GM12878 (cell line): Measurements from ENCODE around the gene SLC25A30. TPM values are rescaled to one million over a fixed set of nuclear protein-coding genes. Genes with fewer than 3 reads are reported as not detected.

Experiments used
- ATAC-seq: fragments of 200-7000 bp; cut with Tn5 transposase; 3 replicates; pipeline ENCODE4 v1.9.1; 2020; ENCODE audit warnings: mild to moderate bottlenecking, moderate library complexity
- BruUV-seq: library from RNA; stranded (reverse); fragments of 400-500 nt; replicated peaks from 2 replicates; lab custom pipeline; 2021; lab: Mats Ljungman, UMichigan
- CTCF ChIA-PET: fragments of 300-600 bp; sonication (Branson Sonifier 250); formaldehyde crosslinking; extraction: SDS; loops from one replicate; lab custom pipeline; 2021; ENCODE audit warnings: inconsistent platforms; lab: Yijun Ruan, JAX
- POLR2A ChIA-PET: fragments of 350-600 bp; formaldehyde crosslinking; extraction: SDS; loops from one replicate; lab custom pipeline; 2021; ENCODE audit warnings: inconsistent platforms; lab: Charles Lee
- RAD21 ChIA-PET: fragments of 300-600 bp; sonication (Branson Sonifier 250); formaldehyde crosslinking; loops from one replicate; lab custom pipeline; 2023; ENCODE audit warnings: antibody characterized with exemption; ENCODE audit not compliant: unreplicated experiment; lab: Charles Lee
- SMC1A ChIA-PET: fragments of 300-600 bp; sonication (Branson Sonifier 250); formaldehyde crosslinking; loops from one replicate; lab custom pipeline; 2023; ENCODE audit not compliant: unreplicated experiment, uncharacterized antibody; lab: Charles Lee
- DNase-seq: peaks from one replicate; pipeline ENCODE4 v3.0.0-alpha.2; 2011; ENCODE audit warnings: low read depth, low spot score
- FAIRE-seq: peaks from 3 replicates; lab custom pipeline; 2011; peaks lifted over from hg19 to GRCh38; lab: Jason Lieb, UNC
- H2AFZ ChIP-seq: 2 replicates; pipeline ENCODE4 v1.6.0; 2011; ENCODE audit warnings: low read depth, low read length, control low read depth; ENCODE audit not compliant: control insufficient read depth
- H3K27ac ChIP-seq: 2 replicates; pipeline ENCODE4 v1.5.1; 2011; ENCODE audit warnings: control low read depth; ENCODE audit not compliant: control insufficient read depth, insufficient read depth
- H3K27me3 ChIP-seq, 2 experiments: replicated peaks in 1 of 2; 2 replicates each; pipeline versions ENCODE4 v1.6.0 to v1.6.1; 2011; ENCODE audit warnings: low read length in 1 of 2; ENCODE audit not compliant: control insufficient read depth in 2 of 2, insufficient read depth in 2 of 2
- H3K36me3 ChIP-seq, 2 experiments: 2 replicates each; pipeline ENCODE4 v1.5.1; 2011; ENCODE audit warnings: low read length in 1 of 2; ENCODE audit not compliant: control insufficient read depth in 2 of 2, insufficient read depth in 2 of 2
- H3K4me1 ChIP-seq: 2 replicates; pipeline ENCODE4 v1.6.1; 2011; ENCODE audit warnings: mild to moderate bottlenecking, low read length, moderate library complexity, mixed read lengths; ENCODE audit not compliant: control insufficient read depth, insufficient read depth
- H3K4me2 ChIP-seq: 2 replicates; pipeline ENCODE4 v1.6.0; 2011; ENCODE audit warnings: control low read depth; ENCODE audit not compliant: control insufficient read depth, insufficient read depth
- H3K4me3 ChIP-seq: fragments of 200-600 bp; sonication (generic); 2 replicates; pipeline ENCODE4 v1.5.1; 2016
- H3K79me2 ChIP-seq: 2 replicates; pipeline ENCODE4 v1.6.0; 2011; ENCODE audit warnings: low read length; ENCODE audit not compliant: control insufficient read depth, insufficient read depth
- H3K9ac ChIP-seq: 2 replicates; pipeline ENCODE4 v1.8.0; 2011; ENCODE audit warnings: low read length, control low read depth, mixed read lengths; ENCODE audit not compliant: control insufficient read depth, insufficient read depth
- H3K9me3 ChIP-seq: replicated peaks from 3 replicates; pipeline ENCODE4 v1.5.1; 2011; ENCODE audit warnings: mild to moderate bottlenecking, low read length; ENCODE audit not compliant: control insufficient read depth, insufficient read depth
- H4K20me1 ChIP-seq: 2 replicates; pipeline ENCODE4 v1.6.0; 2011; ENCODE audit not compliant: control insufficient read depth, insufficient read depth
- BCL3 ChIP-seq: IDR thresholded peaks from 2 replicates; pipeline ENCODE4 v1.6.1; 2011; ENCODE audit warnings: borderline replicate concordance, low read depth, mild to moderate bottlenecking, moderate library complexity, low read length; ENCODE audit not compliant: insufficient read depth, poor library complexity, severe bottlenecking
- BMI1 ChIP-seq: fragments of 450-650 bp; IDR thresholded peaks from 2 replicates; pipeline ENCODE4 v1.6.1; 2016; ENCODE audit warnings: mild to moderate bottlenecking, moderate library complexity, borderline replicate concordance
- ETV6 ChIP-seq, 2 experiments: fragments of 450-650 bp in 1 of 2; IDR thresholded peaks in 1 of 2; conservative IDR thresholded peaks in 1 of 2; 2 replicates each; pipeline ENCODE4 v1.6.1; 2014; ENCODE audit warnings: antibody characterized with exemption in 1 of 2, borderline replicate concordance in 1 of 2, low read depth in 1 of 2, mild to moderate bottlenecking in 1 of 2, moderate library complexity in 1 of 2
- JUNB ChIP-seq: IDR thresholded peaks from 2 replicates; pipeline ENCODE4 v1.6.1; 2016; ENCODE audit warnings: antibody characterized with exemption, mild to moderate bottlenecking
- JUND ChIP-seq: IDR thresholded peaks from 2 replicates; pipeline ENCODE4 v1.6.1; 2012; ENCODE audit warnings: low read depth, mild to moderate bottlenecking, low read length, improper control_type of control experiment, moderate library complexity
- MEF2B ChIP-seq: fragments of 450-650 bp; IDR thresholded peaks from 2 replicates; pipeline ENCODE4 v1.6.1; 2018; ENCODE audit warnings: mild to moderate bottlenecking, moderate library complexity; ENCODE audit not compliant: partially characterized antibody, poor library complexity, severe bottlenecking
- NRF1 ChIP-seq: conservative IDR thresholded peaks from 2 replicates; pipeline ENCODE4 v1.6.1; 2011; ENCODE audit warnings: mild to moderate bottlenecking, low read depth, low read length, improper control_type of control experiment
- USF2 ChIP-seq: IDR thresholded peaks from 2 replicates; pipeline ENCODE4 v1.6.1; 2011; ENCODE audit warnings: low read depth, low read length, improper control_type of control experiment, borderline replicate concordance
- YY1 ChIP-seq: IDR thresholded peaks from 2 replicates; pipeline ENCODE4 v1.6.1; 2011; ENCODE audit warnings: low read depth, mild to moderate bottlenecking, low read length
- ZBED1 ChIP-seq: IDR thresholded peaks from 2 replicates; pipeline ENCODE4 v1.6.1; 2016; ENCODE audit warnings: borderline replicate concordance
- ZBTB4 ChIP-seq: fragments of 450-650 bp; formaldehyde crosslinking; IDR thresholded peaks from 2 replicates; pipeline ENCODE4 v1.4.0; 2022; ENCODE audit warnings: mild to moderate bottlenecking, moderate library complexity
- ZNF592 ChIP-seq: fragments of 450-650 bp; IDR thresholded peaks from 2 replicates; pipeline ENCODE4 v1.6.1; 2017; ENCODE audit warnings: mild to moderate bottlenecking, moderate library complexity
- WGBS: methylation state at CpG from one replicate; pipeline ENCODE4 v1.1.6; 2016; ENCODE audit warnings: low lambda C conversion rate; ENCODE audit not compliant: insufficient replicate concordance, insufficient coverage; ENCODE audit errors: missing lambda C conversion rate; 5-methylcytosine and 5-hydroxymethylcytosine counted together
- in situ Hi-C: fragments of 300-500 bp; cut with MboI; formaldehyde crosslinking; loops from 9 replicates; pipeline ENCODE4 v1.14.3; 2018; ENCODE audit warnings: mixed read lengths
- intact Hi-C: fragments of 100-400 bp; cut with micrococcal nuclease; formaldehyde crosslinking; loops from one replicate; pipeline ENCODE4 v1.14.2; 2022; ENCODE audit not compliant: unreplicated experiment
- polyA plus RNA-seq, 11 experiments: library from polyadenylated mRNA; depleted of rRNA in 4 of 11; unstranded in 6 of 11; stranded (reverse) in 5 of 11; fragments of >200 nt; fragmentation: Nextera tagmentation in 4 of 11; fragmentation: Illumina TruSeq in 1 of 11; extraction: Ambion mirVana in 4 of 11; extraction: Trizol in 1 of 11; gene quantifications; 1 replicate in 1 of 11; 2 replicates in 10 of 11; pipeline versions ENCODE4 v1.2.1 to v1.2.3, GENCODE V29; 2011 to 2016; ENCODE audit warnings: inconsistent platforms in 2 of 11, missing spikeins in 2 of 11, low read depth in 1 of 11
- total RNA-seq, 4 experiments: library from RNA; depleted of rRNA in 3 of 4; stranded (reverse); fragments of >200 nt in 3 of 4; fragmentation: Illumina TruSeq in 1 of 4; extraction: Trizol in 1 of 4; gene quantifications; 2 replicates each; pipeline versions ENCODE4 v1.2.1 to v1.2.3, GENCODE V29; 2013 to 2021

Gene SLC25A30
- total and polyA plus RNA-seq, 10 of the 15 experiments (the other 5 are each of a cell fraction or from before 2014, with no cell fraction given): 2.4 to 18.0 (median 8.9) TPM

GRCh38 chr13:45410466-45410865 is 7.7 kb downstream of the SLC25A30 start (continued):
- no peak for TF ChIP-seq USF2

GRCh38 chr13:45410001-45410400 is 8.2 kb downstream of the SLC25A30 start:
- RAD21 ChIA-PET: no interaction called here
- no peaks in the 10 kb centered on the region for H3K4me1 ChIP-seq
- no peak overlapping the region for H3K4me3 ChIP-seq
- no peaks in the 10 kb centered on the region for H4K20me1 ChIP-seq
- H3K79me2 ChIP-seq: peaks cover 14% of the 10 kb centered on the region
- in situ Hi-C loops (no loop called here), intact Hi-C loops (no loop called here)
- H3K4me2 ChIP-seq: no peak overlapping the region
- no peak for DNase-seq
- ATAC-seq: no peak
- SMC1A ChIA-PET: interaction anchor here (0.8 kb wide), 1 partner anchor 38 kb away, joined by 3 read pairs; no protein-coding TSS in a partner anchor
- WGBS: 41% methylated on average over 2 of the region's 2 CpGs
- peaks cover 7% of the 10 kb centered on the region in 2 experiments; a peak in 3 of 4 replicates for H3K36me3 ChIP-seq
- no peak for FAIRE-seq
- CTCF ChIA-PET: interaction anchor here (0.8 to 1.2 kb wide), 4 partner anchors 10 to 74 kb away, joined by 3 to 5 read pairs (median 4); no protein-coding TSS in a partner anchor
- H3K9me3 ChIP-seq: no peaks in the 10 kb centered on the region
- POLR2A ChIA-PET: no interaction called here
- H3K9ac ChIP-seq: no peak overlapping the region
- H3K27me3 ChIP-seq: no peaks in the 10 kb centered on the region
- no peak overlapping the region for H3K27ac ChIP-seq
- BruUV-seq: no TSS peak
- H2AFZ ChIP-seq: no peak overlapping the region
- TF ChIP-seq MEF2B (no peak), ZBTB4 (no peak), ZBED1 (no peak), JUND (no peak), NRF1 (no peak), BCL3 (no peak), JUNB (no peak), YY1 (no peak), ETV6 (conservative IDR thresholded peaks at IDR 0.05 in 1 of 2, IDR thresholded peaks at IDR 0.05 in 1 of 2; ENCODE audit: borderline replicate concordance in 1 of 2, low read depth in 1 of 2) (no peak), BMI1 (no peak), ZNF592 (no peak)
